HepG2 (cell line): Measurements from ENCODE around the gene KLHDC8B. TPM values are rescaled to one million over a fixed set of nuclear protein-coding genes. Genes with fewer than 3 reads are reported as not detected.

Source experiments
- ATAD3A ChIP-seq: sonication (generic); formaldehyde crosslinking; IDR thresholded peaks from 2 replicates; pipeline ENCODE4 v1.4.0; 2020; ENCODE audit warnings: missing genetic modification reagents
- GATAD2A ChIP-seq: IDR thresholded peaks from 2 replicates; pipeline ENCODE4 v1.6.1; 2016
- MBNL3 ChIP-seq: fragments of 250-450 bp; sonication (Bioruptor Pico); conservative IDR thresholded peaks from 2 replicates; pipeline ENCODE4 v1.8.0; 2022; ENCODE audit warnings: mild to moderate bottlenecking, inconsistent platforms
- MIXL1 ChIP-seq: IDR thresholded peaks from 2 replicates; pipeline ENCODE4 v1.6.1; 2016
- MXI1 ChIP-seq: IDR thresholded peaks from 3 replicates; pipeline ENCODE4 v1.6.1; 2012; ENCODE audit warnings: low read depth, low read length, inconsistent platforms, borderline replicate concordance
- MYNN ChIP-seq: sonication (generic); formaldehyde crosslinking; IDR thresholded peaks from 2 replicates; pipeline ENCODE4 v1.4.0; 2020; ENCODE audit warnings: mild to moderate bottlenecking, low read depth, missing genetic modification reagents
- RAD21 ChIP-seq: fragments of 450-650 bp; formaldehyde crosslinking; IDR thresholded peaks from 2 replicates; pipeline ENCODE4 v1.5.0; 2020; ENCODE audit warnings: mild to moderate bottlenecking
- RXRA ChIP-seq: sonication (generic); formaldehyde crosslinking; IDR thresholded peaks from 2 replicates; pipeline ENCODE4 v1.5.1; 2020; ENCODE audit warnings: missing genetic modification reagents
- SAFB2 ChIP-seq: sonication (generic); formaldehyde crosslinking; IDR thresholded peaks from 2 replicates; pipeline ENCODE4 v1.5.1; 2020; ENCODE audit warnings: missing genetic modification reagents, low read depth, mild to moderate bottlenecking, borderline replicate concordance
- ZBTB7B ChIP-seq: sonication (generic); formaldehyde crosslinking; IDR thresholded peaks from 2 replicates; pipeline ENCODE4 v1.4.0; 2020; ENCODE audit warnings: missing genetic modification reagents
- ZNF232 ChIP-seq: sonication (generic); formaldehyde crosslinking; IDR thresholded peaks from 2 replicates; pipeline ENCODE4 v1.4.0; 2020; ENCODE audit warnings: missing genetic modification reagents, borderline replicate concordance
- ZNF333 ChIP-seq: sonication (generic); formaldehyde crosslinking; IDR thresholded peaks from 2 replicates; pipeline ENCODE4 v1.4.0; 2020; ENCODE audit warnings: mild to moderate bottlenecking, missing genetic modification reagents, borderline replicate concordance
- ZNF567 ChIP-seq: sonication (generic); formaldehyde crosslinking; IDR thresholded peaks from 2 replicates; pipeline ENCODE4 v1.8.1; 2023; ENCODE audit warnings: mild to moderate bottlenecking, missing genetic modification reagents, borderline replicate concordance
- ZNF737 ChIP-seq: sonication (generic); formaldehyde crosslinking; IDR thresholded peaks from 2 replicates; pipeline ENCODE4 v1.5.0; 2020; ENCODE audit warnings: missing genetic modification reagents, mild to moderate bottlenecking, borderline replicate concordance
- polyA plus RNA-seq, 8 experiments: library from polyadenylated mRNA; depleted of rRNA in 3 of 8; stranded (reverse) in 7 of 8; unstranded in 1 of 8; fragments of >200 nt; fragmentation: Illumina TruSeq in 4 of 8; extraction: Trizol in 4 of 8; gene quantifications; 2 replicates each; pipeline versions ENCODE4 v1.2.1 to v1.2.3, GENCODE V29; 2011 to 2016; ENCODE audit warnings: low read depth in 4 of 8, missing spikeins in 1 of 8, mixed read lengths in 1 of 8; ENCODE audit not compliant: insufficient read depth in 1 of 8
- total RNA-seq, 5 experiments: library from RNA; depleted of rRNA; stranded (reverse); fragments of >200 nt; fragmentation: Illumina TruSeq; extraction: Trizol; gene quantifications; 2 replicates each; pipeline ENCODE4 v1.2.3, GENCODE V29; 2016; ENCODE audit warnings: low read depth in 1 of 5
- TF ChIP-seq, protein P1 (sequence below): sonication (generic); formaldehyde crosslinking; IDR thresholded peaks from 2 replicates; pipeline ENCODE4 v1.4.0; 2020; ENCODE audit warnings: mild to moderate bottlenecking, missing genetic modification reagents, borderline replicate concordance
- TF ChIP-seq, protein P2 (sequence below): sonication (generic); formaldehyde crosslinking; IDR thresholded peaks from 2 replicates; pipeline ENCODE4 v1.4.0; 2020; ENCODE audit warnings: missing genetic modification reagents

The KLHDC8B gene
- total and polyA plus RNA-seq, 2 of the 13 experiments (the other 11 are each of a cell fraction or from before 2014, with no cell fraction given): 17.2 to 17.8 TPM

- TF ChIP-seq, protein P1, sequence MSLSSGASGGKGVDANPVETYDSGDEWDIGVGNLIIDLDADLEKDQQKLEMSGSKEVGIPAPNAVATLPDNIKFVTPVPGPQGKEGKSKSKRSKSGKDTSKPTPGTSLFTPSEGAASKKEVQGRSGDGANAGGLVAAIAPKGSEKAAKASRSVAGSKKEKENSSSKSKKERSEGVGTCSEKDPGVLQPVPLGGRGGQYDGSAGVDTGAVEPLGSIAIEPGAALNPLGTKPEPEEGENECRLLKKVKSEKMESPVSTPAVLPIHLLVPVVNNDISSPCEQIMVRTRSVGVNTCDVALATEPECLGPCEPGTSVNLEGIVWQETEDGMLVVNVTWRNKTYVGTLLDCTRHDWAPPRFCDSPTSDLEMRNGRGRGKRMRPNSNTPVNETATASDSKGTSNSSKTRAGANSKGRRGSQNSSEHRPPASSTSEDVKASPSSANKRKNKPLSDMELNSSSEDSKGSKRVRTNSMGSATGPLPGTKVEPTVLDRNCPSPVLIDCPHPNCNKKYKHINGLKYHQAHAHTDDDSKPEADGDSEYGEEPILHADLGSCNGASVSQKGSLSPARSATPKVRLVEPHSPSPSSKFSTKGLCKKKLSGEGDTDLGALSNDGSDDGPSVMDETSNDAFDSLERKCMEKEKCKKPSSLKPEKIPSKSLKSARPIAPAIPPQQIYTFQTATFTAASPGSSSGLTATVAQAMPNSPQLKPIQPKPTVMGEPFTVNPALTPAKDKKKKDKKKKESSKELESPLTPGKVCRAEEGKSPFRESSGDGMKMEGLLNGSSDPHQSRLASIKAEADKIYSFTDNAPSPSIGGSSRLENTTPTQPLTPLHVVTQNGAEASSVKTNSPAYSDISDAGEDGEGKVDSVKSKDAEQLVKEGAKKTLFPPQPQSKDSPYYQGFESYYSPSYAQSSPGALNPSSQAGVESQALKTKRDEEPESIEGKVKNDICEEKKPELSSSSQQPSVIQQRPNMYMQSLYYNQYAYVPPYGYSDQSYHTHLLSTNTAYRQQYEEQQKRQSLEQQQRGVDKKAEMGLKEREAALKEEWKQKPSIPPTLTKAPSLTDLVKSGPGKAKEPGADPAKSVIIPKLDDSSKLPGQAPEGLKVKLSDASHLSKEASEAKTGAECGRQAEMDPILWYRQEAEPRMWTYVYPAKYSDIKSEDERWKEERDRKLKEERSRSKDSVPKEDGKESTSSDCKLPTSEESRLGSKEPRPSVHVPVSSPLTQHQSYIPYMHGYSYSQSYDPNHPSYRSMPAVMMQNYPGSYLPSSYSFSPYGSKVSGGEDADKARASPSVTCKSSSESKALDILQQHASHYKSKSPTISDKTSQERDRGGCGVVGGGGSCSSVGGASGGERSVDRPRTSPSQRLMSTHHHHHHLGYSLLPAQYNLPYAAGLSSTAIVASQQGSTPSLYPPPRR (CRISPR knock-in tag): no peak
- TF ChIP-seq ATAD3A (no peak), ZNF333 (CRISPR knock-in tag) (peak; percentile 94; the same call in 1 of the 2 replicates), SAFB2 (no peak), MBNL3 (CRISPR knock-in tag) (no peak), ZNF737 (CRISPR knock-in tag) (no peak), ZNF232 (no peak), RAD21 (peak; percentile 49; the same call in 1 of the 2 replicates), MXI1 (peak; percentile 75; the same call in 1 of the 3 replicates), ZBTB7B (CRISPR knock-in tag) (peak; percentile 43), MIXL1 (CRISPR knock-in tag) (peak; percentile 52; the same call in 1 of the 2 replicates), GATAD2A (CRISPR knock-in tag) (peak; percentile 54), RXRA (CRISPR knock-in tag) (peak; percentile 60), MYNN (CRISPR knock-in tag) (no peak), ZNF567 (CRISPR knock-in tag) (0 out of 2 replicates have a peak, but pooled peaks have one; percentile 14)
- TF ChIP-seq, protein P2, sequence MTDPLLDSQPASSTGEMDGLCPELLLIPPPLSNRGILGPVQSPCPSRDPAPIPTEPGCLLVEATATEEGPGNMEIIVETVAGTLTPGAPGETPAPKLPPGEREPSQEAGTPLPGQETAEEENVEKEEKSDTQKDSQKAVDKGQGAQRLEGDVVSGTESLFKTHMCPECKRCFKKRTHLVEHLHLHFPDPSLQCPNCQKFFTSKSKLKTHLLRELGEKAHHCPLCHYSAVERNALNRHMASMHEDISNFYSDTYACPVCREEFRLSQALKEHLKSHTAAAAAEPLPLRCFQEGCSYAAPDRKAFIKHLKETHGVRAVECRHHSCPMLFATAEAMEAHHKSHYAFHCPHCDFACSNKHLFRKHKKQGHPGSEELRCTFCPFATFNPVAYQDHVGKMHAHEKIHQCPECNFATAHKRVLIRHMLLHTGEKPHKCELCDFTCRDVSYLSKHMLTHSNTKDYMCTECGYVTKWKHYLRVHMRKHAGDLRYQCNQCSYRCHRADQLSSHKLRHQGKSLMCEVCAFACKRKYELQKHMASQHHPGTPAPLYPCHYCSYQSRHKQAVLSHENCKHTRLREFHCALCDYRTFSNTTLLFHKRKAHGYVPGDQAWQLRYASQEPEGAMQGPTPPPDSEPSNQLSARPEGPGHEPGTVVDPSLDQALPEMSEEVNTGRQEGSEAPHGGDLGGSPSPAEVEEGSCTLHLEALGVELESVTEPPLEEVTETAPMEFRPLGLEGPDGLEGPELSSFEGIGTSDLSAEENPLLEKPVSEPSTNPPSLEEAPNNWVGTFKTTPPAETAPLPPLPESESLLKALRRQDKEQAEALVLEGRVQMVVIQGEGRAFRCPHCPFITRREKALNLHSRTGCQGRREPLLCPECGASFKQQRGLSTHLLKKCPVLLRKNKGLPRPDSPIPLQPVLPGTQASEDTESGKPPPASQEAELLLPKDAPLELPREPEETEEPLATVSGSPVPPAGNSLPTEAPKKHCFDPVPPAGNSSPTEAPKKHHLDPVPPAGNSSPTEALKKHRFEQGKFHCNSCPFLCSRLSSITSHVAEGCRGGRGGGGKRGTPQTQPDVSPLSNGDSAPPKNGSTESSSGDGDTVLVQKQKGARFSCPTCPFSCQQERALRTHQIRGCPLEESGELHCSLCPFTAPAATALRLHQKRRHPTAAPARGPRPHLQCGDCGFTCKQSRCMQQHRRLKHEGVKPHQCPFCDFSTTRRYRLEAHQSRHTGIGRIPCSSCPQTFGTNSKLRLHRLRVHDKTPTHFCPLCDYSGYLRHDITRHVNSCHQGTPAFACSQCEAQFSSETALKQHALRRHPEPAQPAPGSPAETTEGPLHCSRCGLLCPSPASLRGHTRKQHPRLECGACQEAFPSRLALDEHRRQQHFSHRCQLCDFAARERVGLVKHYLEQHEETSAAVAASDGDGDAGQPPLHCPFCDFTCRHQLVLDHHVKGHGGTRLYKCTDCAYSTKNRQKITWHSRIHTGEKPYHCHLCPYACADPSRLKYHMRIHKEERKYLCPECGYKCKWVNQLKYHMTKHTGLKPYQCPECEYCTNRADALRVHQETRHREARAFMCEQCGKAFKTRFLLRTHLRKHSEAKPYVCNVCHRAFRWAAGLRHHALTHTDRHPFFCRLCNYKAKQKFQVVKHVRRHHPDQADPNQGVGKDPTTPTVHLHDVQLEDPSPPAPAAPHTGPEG (CRISPR knock-in tag): 0 out of 2 replicates have a peak, but pooled peaks have one; percentile 37
Observed at GRCh38 chr3:49132437-49133225, 38.8 kb upstream of the KLHDC8B start, which contains the start of gene LAMB2 (continued).
